GM23248 (cell line): Measurements from ENCODE around the gene UBE3A. TPM values are rescaled to one million over a fixed set of nuclear protein-coding genes. Genes with fewer than 3 reads are reported as not detected.

ENCODE experiments used
- DNase-seq: peaks from one replicate; pipeline ENCODE4 v3.0.0-alpha.2; 2015
- H2AFZ ChIP-seq: fragments of 200-600 bp; sonication (generic); 2 replicates; pipeline ENCODE4 v1.6.1; 2016; ENCODE audit warnings: antibody characterized with exemption
- H3F3A ChIP-seq: fragments of 200-600 bp; sonication (generic); 2 replicates; pipeline ENCODE4 v1.6.1; 2016; ENCODE audit warnings: mild to moderate bottlenecking, antibody characterized with exemption, mixed run types; ENCODE audit not compliant: insufficient read depth
- H3K27ac ChIP-seq: fragments of 200-600 bp; sonication (generic); 2 replicates; pipeline ENCODE4 v1.5.1; 2016; ENCODE audit warnings: mild to moderate bottlenecking
- H3K27me3 ChIP-seq: fragments of 200-600 bp; sonication (generic); replicated peaks from 2 replicates; pipeline ENCODE4 v1.6.1; 2016; ENCODE audit warnings: mild to moderate bottlenecking; ENCODE audit not compliant: insufficient read depth
- H3K36me3 ChIP-seq: fragments of 200-600 bp; sonication (generic); 2 replicates; pipeline ENCODE4 v1.6.1; 2016; ENCODE audit warnings: low read depth, mild to moderate bottlenecking
- H3K4me1 ChIP-seq: fragments of 200-600 bp; sonication (generic); 2 replicates; pipeline ENCODE4 v1.6.1; 2016; ENCODE audit warnings: mild to moderate bottlenecking; ENCODE audit not compliant: insufficient read depth
- H3K4me2 ChIP-seq: fragments of 200-600 bp; sonication (generic); one replicate; pipeline ENCODE4 v1.6.1; 2016; ENCODE audit warnings: mild to moderate bottlenecking; ENCODE audit not compliant: unreplicated experiment
- H3K4me3 ChIP-seq: fragments of 200-600 bp; sonication (generic); 2 replicates; pipeline ENCODE4 v1.5.1; 2016; ENCODE audit warnings: mild to moderate bottlenecking
- H3K79me2 ChIP-seq: fragments of 200-600 bp; sonication (generic); 2 replicates; pipeline ENCODE4 v1.6.1; 2016; ENCODE audit warnings: mild to moderate bottlenecking; ENCODE audit not compliant: insufficient read depth
- H3K9ac ChIP-seq: fragments of 200-600 bp; sonication (generic); 2 replicates; pipeline ENCODE4 v1.6.1; 2016; ENCODE audit warnings: mild to moderate bottlenecking
- H3K9me2 ChIP-seq: fragments of 200-600 bp; sonication (generic); 2 replicates; pipeline ENCODE4 v1.6.1; 2016; ENCODE audit warnings: mixed run types, mild to moderate bottlenecking, moderate library complexity; ENCODE audit not compliant: insufficient read depth
- H3K9me3 ChIP-seq: fragments of 200-600 bp; sonication (generic); one replicate; pipeline ENCODE4 v1.6.1; 2017; ENCODE audit warnings: low read depth
- H4K20me1 ChIP-seq: fragments of 200-600 bp; sonication (generic); 2 replicates; pipeline ENCODE4 v1.6.0; 2016; ENCODE audit not compliant: insufficient read depth
- EZH2 ChIP-seq: fragments of 200-600 bp; sonication (generic); IDR thresholded peaks from 2 replicates; pipeline ENCODE4 v1.6.1; 2018; ENCODE audit warnings: antibody characterized with exemption, mild to moderate bottlenecking; ENCODE audit not compliant: insufficient read depth, poor library complexity, severe bottlenecking
- EZH2phosphoT487 ChIP-seq: fragments of 200-600 bp; sonication (generic); IDR thresholded peaks from 2 replicates; pipeline ENCODE4 v1.6.1; 2018; ENCODE audit warnings: antibody characterized with exemption, moderate library complexity, mild to moderate bottlenecking, low read depth; ENCODE audit not compliant: insufficient read depth
- WGBS, 2 experiments: methylation state at CpG; one replicate each; pipeline ENCODE4 v1.1.6; 2015 to 2017; ENCODE audit warnings: low lambda C conversion rate in 2 of 2, low coverage in 1 of 2; ENCODE audit errors: missing lambda C conversion rate in 2 of 2; 5-methylcytosine and 5-hydroxymethylcytosine counted together
- in situ Hi-C: fragments of 300-500 bp; cut with MboI; formaldehyde crosslinking; loops from 2 replicates; pipeline ENCODE4 v1.15.0; 2020
- polyA plus RNA-seq: library from polyadenylated mRNA; unstranded; fragments of >200 nt; fragmentation: Nextera tagmentation; extraction: Ambion mirVana; gene quantifications from 2 replicates; pipeline ENCODE4 v1.2.1, GENCODE V29; 2016
- total RNA-seq: library from RNA; depleted of rRNA; stranded (reverse); fragments of >200 nt; shearing (Covaris generic); gene quantifications from 2 replicates; pipeline ENCODE4 v1.2.3, GENCODE V29; 2014

The UBE3A gene
- total and polyA plus RNA-seq, 2 experiments from 2014 or later = 55.4 to 68.0 TPM

DNA sequence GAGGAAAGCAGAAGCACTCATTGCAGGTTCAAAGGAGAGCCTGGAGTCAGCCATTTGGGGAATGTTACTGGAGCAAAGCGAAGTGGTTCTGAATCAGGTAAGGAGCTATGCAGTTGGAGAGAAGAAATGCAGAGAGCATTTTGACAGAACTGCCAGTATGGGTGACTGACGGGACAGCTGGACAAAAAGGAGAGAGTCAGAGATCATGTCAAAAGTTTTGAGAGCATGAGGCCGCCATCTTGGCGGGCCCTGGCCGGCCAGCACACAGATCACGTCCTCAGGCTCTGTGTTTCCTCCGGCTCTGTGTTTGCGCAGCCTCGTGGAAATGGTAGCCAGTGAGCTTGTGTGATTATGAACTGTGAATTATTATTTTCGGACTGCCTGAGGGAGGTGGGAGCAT, 29.8 kb upstream of the UBE3A start:
- DNase-seq = no peak
- no peaks in the 10 kb centered on the region for H3F3A ChIP-seq
- no peaks in the 10 kb centered on the region for H3K4me1 ChIP-seq
- H3K36me3 ChIP-seq = no peaks in the 10 kb centered on the region
- WGBS, 2 experiments = 73 to 80% methylated on average over 10 of the region's 10 CpGs
- TF ChIP-seq EZH2phosphoT487 = no peak
- no peak for TF ChIP-seq EZH2
- in situ Hi-C loops = no loop called here
- no peak overlapping the region for H3K9ac ChIP-seq
- no peak overlapping the region for H3K4me2 ChIP-seq
- H3K9me2 ChIP-seq = no peaks in the 10 kb centered on the region
- H3K79me2 ChIP-seq = no peaks in the 10 kb centered on the region
- no peak overlapping the region for H3K4me3 ChIP-seq
- no peaks in the 10 kb centered on the region for H4K20me1 ChIP-seq
- H3K27ac ChIP-seq = no peak overlapping the region
- H3K9me3 ChIP-seq = no peaks in the 10 kb centered on the region
- H3K27me3 ChIP-seq = no peaks in the 10 kb centered on the region
- H2AFZ ChIP-seq = no peak overlapping the region

DNA sequence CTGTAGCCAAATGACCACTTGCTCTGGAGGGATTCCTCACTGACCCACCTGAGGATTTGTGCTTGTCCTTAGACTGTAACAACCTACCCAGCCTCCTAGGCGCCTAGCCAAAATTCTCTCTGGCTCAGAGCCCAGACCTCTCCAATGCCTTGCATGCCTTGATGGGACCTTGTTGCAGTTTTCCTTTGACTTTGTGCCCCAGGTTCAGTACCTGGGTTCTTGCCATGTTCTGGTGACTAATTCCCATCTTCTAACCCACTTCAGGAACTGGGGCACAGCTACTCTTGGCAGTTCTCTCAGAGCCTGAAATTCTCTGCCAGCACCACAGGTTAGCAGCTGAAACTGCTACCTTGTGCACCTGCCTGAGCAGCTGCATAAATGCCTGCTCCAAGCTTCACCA, 27.0 kb upstream of the UBE3A start:
- in situ Hi-C loops = no loop called here
- Histone ChIP-seq H3K9me2 (no peaks in the 10 kb centered on the region), H3K9me3 (no peaks in the 10 kb centered on the region), H3K4me3 (no peak overlapping the region), H3F3A (no peaks in the 10 kb centered on the region), H2AFZ (no peak overlapping the region), H3K79me2 (no peaks in the 10 kb centered on the region), H3K27me3 (no peaks in the 10 kb centered on the region), H3K36me3 (no peaks in the 10 kb centered on the region), H3K4me2 (no peak overlapping the region), H3K4me1 (no peaks in the 10 kb centered on the region), H3K9ac (no peak overlapping the region), H4K20me1 (no peaks in the 10 kb centered on the region), H3K27ac (no peak overlapping the region)
- DNase-seq = no peak
- WGBS, 2 experiments = 32 to 40% methylated on average over 1 of the region's 1 CpG
- no peak for TF ChIP-seq EZH2
- no peak for TF ChIP-seq EZH2phosphoT487

DNA sequence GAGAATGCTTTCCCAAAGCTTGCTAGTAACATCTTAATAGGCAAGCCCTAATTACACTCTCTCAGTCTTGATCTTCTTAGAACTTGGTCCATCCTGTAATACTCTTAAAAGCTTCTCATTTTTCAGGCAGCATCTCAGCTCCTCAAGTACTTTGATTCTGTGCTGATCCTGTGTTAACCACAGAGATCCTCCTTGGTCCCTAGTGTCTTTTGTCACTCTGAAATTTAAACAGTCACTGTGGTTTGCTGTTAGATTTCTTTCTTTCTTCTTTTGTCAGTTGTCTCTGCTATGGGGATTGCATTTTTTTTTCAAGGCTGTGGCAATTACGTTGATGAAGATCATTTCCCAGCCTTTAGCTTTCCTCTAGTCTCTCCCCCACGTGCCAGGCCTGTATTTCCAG, 26.0 kb upstream of the UBE3A start:
- Histone ChIP-seq H3F3A (no peaks in the 10 kb centered on the region), H3K4me3 (no peak overlapping the region), H4K20me1 (no peaks in the 10 kb centered on the region), H2AFZ (no peak overlapping the region), H3K79me2 (no peaks in the 10 kb centered on the region), H3K9me3 (no peaks in the 10 kb centered on the region), H3K36me3 (no peaks in the 10 kb centered on the region), H3K9ac (no peak overlapping the region), H3K27ac (no peak overlapping the region), H3K9me2 (no peaks in the 10 kb centered on the region), H3K27me3 (no peaks in the 10 kb centered on the region), H3K4me2 (no peak overlapping the region), H3K4me1 (no peaks in the 10 kb centered on the region)
- WGBS, 2 experiments = 3 to 8% methylated on average over 2 of the region's 2 CpGs
- TF ChIP-seq EZH2 (no peak), EZH2phosphoT487 (no peak)
- in situ Hi-C loops = no loop called here
- DNase-seq = no peak

DNA sequence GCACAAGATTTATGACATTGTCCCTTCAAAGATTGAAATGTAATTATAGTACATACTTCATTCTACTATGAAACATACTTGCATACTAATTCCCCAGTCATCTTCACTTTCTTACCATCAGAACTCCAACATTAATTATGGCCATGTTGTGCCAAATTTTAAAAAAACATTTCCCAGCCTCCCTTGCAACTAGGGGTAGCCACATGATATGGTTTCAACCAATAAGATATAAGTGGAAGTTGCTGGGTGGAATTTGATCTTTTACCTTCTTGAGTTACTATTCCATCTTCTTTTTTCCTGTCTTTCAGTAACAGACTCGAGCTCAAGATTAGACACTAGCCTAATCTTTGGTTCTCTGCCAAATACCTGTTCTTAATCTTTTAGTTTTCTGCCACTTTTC, 25.6 kb upstream of the UBE3A start:
- no peaks in the 10 kb centered on the region for H3K27me3 ChIP-seq
- in situ Hi-C loops = no loop called here
- no peak overlapping the region for H3K9ac ChIP-seq
- no peak overlapping the region for H3K4me2 ChIP-seq
- no peaks in the 10 kb centered on the region for H4K20me1 ChIP-seq
- H3K4me3 ChIP-seq = no peak overlapping the region
- no peaks in the 10 kb centered on the region for H3K9me2 ChIP-seq
- WGBS, 2 experiments = 0 to 12% methylated on average over 1 of the region's 1 CpG
- TF ChIP-seq EZH2 = no peak
- no peak for TF ChIP-seq EZH2phosphoT487
- H3K27ac ChIP-seq = no peak overlapping the region
- no peaks in the 10 kb centered on the region for H3K9me3 ChIP-seq
- DNase-seq = no peak
- no peak overlapping the region for H2AFZ ChIP-seq
- no peaks in the 10 kb centered on the region for H3K36me3 ChIP-seq
- H3F3A ChIP-seq = no peaks in the 10 kb centered on the region
- no peaks in the 10 kb centered on the region for H3K79me2 ChIP-seq
- no peaks in the 10 kb centered on the region for H3K4me1 ChIP-seq

DNA sequence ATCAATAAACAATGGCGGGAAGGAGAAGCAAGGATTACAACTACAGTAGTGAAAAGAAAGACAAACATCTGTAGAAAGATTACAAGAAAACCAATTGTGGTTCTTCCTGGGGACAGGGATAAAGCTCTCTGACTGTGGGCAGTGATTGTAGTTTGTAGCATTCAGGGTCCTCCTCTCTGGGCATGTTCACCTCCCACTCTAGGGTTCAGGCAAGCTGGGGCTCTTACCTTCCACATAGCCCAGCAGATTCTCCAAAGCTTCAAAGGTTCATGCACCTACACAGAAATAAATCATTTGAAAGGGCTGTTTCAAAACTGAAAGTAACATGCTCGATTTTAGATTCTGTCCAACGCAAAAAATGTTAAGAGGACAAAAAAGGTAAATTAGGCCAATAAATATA, 17.4 kb upstream of the UBE3A start:
- no peaks in the 10 kb centered on the region for H3K79me2 ChIP-seq
- no peaks in the 10 kb centered on the region for H4K20me1 ChIP-seq
- in situ Hi-C loops = no loop called here
- H3K27me3 ChIP-seq = no peaks in the 10 kb centered on the region
- H3K4me1 ChIP-seq = no peaks in the 10 kb centered on the region
- no peak overlapping the region for H3K27ac ChIP-seq
- no peak overlapping the region for H3K4me3 ChIP-seq
- H3K9me3 ChIP-seq = no peaks in the 10 kb centered on the region
- H3K9ac ChIP-seq = no peak overlapping the region
- no peaks in the 10 kb centered on the region for H3F3A ChIP-seq
- H2AFZ ChIP-seq = no peak overlapping the region
- 44 to 52% methylated on average over 3 of the region's 3 CpGs for WGBS, 2 experiments
- no peaks in the 10 kb centered on the region for H3K9me2 ChIP-seq
- H3K4me2 ChIP-seq = no peak overlapping the region
- TF ChIP-seq EZH2phosphoT487 (no peak), EZH2 (no peak)
- no peaks in the 10 kb centered on the region for H3K36me3 ChIP-seq
- DNase-seq = no peak
